ENCODE results near the gene RASSF1.

Gene RASSF1

DNA sequence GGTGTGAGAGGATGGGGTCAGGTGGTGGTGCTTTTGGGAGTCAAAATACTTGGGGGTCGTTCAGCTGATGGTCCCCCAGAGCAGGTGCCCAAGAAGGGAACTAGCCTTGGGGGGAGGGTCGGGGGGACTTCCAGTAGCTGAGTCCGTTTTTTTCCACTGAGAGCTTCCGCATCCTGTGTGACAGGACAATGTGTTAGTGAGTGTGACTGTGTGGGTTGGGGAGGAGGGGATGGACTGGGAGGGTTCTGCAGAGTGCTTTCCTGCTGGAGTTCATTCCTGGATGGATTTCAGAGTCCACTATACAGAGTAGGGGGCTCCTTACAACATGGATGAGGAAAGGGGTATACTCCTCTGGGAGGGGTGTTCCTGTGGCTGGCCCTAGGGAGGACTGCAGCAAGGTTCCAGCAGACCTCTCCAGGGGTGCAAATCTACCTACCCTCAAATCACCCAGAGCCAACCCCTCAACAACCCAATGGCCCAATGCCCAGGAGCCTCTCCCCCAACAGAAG lies 17.5 kb downstream of the RASSF1 start:
- Histone ChIP-seq H2AFZ (ENCODE audit: low read length, unreplicated experiment) (no peak overlapping the region), H3K4me1 (ENCODE audit: control insufficient read depth, insufficient read depth, low read length, unreplicated experiment) (peaks cover 35% of the 10 kb centered on the region), H3K4me3 (ENCODE audit: low read depth, low read length) (no peak overlapping the region), H3K27ac (ENCODE audit: low read depth, low read length) (no peak overlapping the region), H3K27me3 (ENCODE audit: insufficient read depth, low read length) (no peaks in the 10 kb centered on the region), H3K79me2 (ENCODE audit: control insufficient read depth, insufficient read depth, low read length, unreplicated experiment) (peaks cover 33% of the 10 kb centered on the region), H3K36me3 (ENCODE audit: insufficient read depth, low read length) (peaks cover 7% of the 10 kb centered on the region; the same call in 1 of the 2 replicates)

DNA sequence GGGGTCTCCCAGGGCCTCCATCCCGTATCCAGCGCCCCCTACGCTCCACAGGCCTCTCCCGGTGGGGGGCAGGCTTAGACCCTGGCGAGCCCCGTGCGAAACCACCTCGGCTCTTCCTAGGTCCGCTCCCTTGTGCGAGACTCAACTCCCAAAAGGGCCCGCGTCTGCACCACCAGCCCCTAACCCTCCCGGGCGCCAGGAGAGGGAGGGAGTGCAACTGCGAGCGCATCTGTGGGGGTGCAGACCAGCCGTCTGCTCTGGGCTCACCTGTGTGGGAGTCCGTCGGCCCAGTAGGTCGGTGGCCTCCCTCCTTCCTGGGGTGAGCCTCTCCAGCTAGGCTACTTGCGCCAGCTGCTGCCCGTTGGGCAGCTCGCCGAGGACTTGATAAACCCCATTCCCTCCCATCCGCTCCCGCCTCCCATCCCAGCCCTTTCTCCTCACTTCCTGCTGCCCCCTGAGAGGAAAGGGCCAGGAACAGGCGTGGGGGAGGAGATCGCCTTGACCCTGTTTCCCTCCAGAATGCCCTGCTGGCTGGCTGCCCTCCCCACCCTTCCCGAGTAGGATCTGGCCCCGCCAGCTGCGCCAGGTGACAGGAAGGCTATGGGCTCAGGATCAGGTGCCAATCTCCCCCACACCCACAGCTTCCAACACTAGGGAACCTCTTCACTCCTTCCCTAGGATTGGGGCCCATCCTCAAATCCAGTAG lies 18.1 kb downstream of the RASSF1 start, which contains the start of gene HYAL2:
Gene HYAL2 (minus strand): TSS at position 360 of the 706 bp plus-strand sequence. CDS start 2,256 bp downstream, outside the sequence.
- peak within 1 kb of the TSS; percentile 88 for H3K27ac ChIP-seq (ENCODE audit: low read depth, low read length)
- peaks cover 35% of the 10 kb centered on the region for H3K4me1 ChIP-seq (ENCODE audit: control insufficient read depth, insufficient read depth, low read length, unreplicated experiment)
- peak within 1 kb of the TSS; percentile 84 for H3K4me3 ChIP-seq (ENCODE audit: low read depth, low read length)
- H3K79me2 ChIP-seq (ENCODE audit: control insufficient read depth, insufficient read depth, low read length, unreplicated experiment), result peaks cover 29% of the 10 kb centered on the region
- H2AFZ ChIP-seq (ENCODE audit: low read length, unreplicated experiment), result peak within 1 kb of the TSS; percentile 65
- H3K27me3 ChIP-seq (ENCODE audit: insufficient read depth, low read length), result no peaks in the 10 kb centered on the region
- peaks cover 7% of the 10 kb centered on the region; the same call in 1 of the 2 replicates for H3K36me3 ChIP-seq (ENCODE audit: insufficient read depth, low read length)

GRCh38 chr3:50322115-50322385 lies 18.6 kb downstream of the RASSF1 start:
- Histone ChIP-seq H3K36me3 (ENCODE audit: insufficient read depth, low read length) (peaks cover 7% of the 10 kb centered on the region; the same call in 1 of the 2 replicates), H3K27ac (ENCODE audit: low read depth, low read length) (no peak overlapping the region), H3K27me3 (ENCODE audit: insufficient read depth, low read length) (no peaks in the 10 kb centered on the region), H3K4me1 (ENCODE audit: control insufficient read depth, insufficient read depth, low read length, unreplicated experiment) (peaks cover 35% of the 10 kb centered on the region), H3K4me3 (ENCODE audit: low read depth, low read length) (peak overlapping the region; percentile 84), H3K79me2 (ENCODE audit: control insufficient read depth, insufficient read depth, low read length, unreplicated experiment) (peaks cover 24% of the 10 kb centered on the region), H2AFZ (ENCODE audit: low read length, unreplicated experiment) (peak overlapping the region; percentile 65)

- peak overlapping the region; percentile 88 for H3K27ac ChIP-seq (ENCODE audit: low read depth, low read length)
- peak overlapping the region; percentile 84 for H3K4me3 ChIP-seq (ENCODE audit: low read depth, low read length)
- H2AFZ ChIP-seq (ENCODE audit: low read length, unreplicated experiment), result peak overlapping the region; percentile 89
- peaks cover 22% of the 10 kb centered on the region for H3K79me2 ChIP-seq (ENCODE audit: control insufficient read depth, insufficient read depth, low read length, unreplicated experiment)
- H3K4me1 ChIP-seq (ENCODE audit: control insufficient read depth, insufficient read depth, low read length, unreplicated experiment), result peaks cover 39% of the 10 kb centered on the region
- peaks cover 7% of the 10 kb centered on the region; the same call in 1 of the 2 replicates for H3K36me3 ChIP-seq (ENCODE audit: insufficient read depth, low read length)
- no peaks in the 10 kb centered on the region for H3K27me3 ChIP-seq (ENCODE audit: insufficient read depth, low read length)
These were observed 19.1 kb downstream of the RASSF1 start for GRCh38 chr3:50321336-50322114.

DNA sequence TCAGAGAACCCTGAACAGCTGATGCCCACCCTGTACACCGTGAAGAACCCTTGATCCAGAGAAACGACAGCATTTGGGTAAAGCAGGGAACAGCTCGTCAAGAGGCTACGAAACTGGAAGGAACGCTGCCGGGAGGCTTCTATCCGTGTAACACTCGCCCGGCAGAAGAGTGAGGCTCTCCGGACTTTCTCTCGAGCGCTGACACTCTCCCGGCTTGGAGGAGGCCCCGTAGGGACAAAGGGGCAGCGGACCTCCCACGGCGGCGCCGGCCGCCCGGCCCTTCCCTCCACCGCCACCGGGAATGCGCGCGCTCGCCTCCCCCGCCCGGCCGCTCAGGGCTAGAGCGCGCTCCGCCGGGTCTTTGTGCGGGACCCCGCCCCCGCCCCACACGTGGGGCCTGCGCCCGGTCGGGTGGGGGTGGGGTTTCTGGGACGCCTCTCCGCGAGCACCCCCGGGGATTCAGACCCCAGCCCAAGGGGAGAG lies 19.7 kb downstream of the RASSF1 start:
- peaks cover 7% of the 10 kb centered on the region; the same call in 1 of the 2 replicates for H3K36me3 ChIP-seq (ENCODE audit: insufficient read depth, low read length)
- H3K4me1 ChIP-seq (ENCODE audit: control insufficient read depth, insufficient read depth, low read length, unreplicated experiment), result peaks cover 42% of the 10 kb centered on the region
- H2AFZ ChIP-seq (ENCODE audit: low read length, unreplicated experiment), result peak overlapping the region; percentile 89

DNA sequence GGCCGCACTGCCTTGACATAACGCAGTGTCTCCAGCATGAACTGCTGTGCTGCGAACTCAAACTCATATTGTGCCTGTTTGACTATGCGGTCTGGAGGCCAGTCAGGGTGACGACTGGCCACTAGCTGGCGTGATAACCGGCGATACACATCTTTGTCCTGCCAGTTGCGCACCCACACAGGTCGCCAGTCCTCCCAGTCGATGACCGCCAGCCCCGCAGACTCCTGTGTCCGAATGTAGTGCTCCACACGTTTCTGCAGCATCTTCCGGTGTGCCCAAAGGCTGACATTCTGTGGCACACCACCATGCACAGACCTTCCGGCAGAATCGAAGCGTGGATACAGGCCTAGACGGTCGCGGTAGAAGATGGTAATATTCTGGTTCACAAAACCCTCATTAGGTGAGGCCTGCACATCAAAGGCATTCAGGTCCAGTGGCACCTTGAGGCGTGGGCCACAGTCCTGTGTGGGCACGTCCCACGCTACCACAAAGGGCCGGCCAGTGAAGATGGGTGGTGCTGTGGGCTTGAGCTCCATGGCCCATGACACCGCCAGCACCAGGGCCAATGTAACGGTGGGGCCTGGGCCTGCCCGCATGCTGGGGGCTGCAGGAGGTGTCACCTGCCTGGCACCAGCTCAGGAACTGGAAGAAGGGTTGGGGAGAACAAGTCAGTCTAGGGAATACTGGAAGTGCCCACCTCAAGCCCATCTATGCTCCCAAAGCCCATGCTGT lies 20.6 kb downstream of the RASSF1 start:
- H3K4me3 ChIP-seq (ENCODE audit: low read depth, low read length), result peak overlapping the region; percentile 84
- H3K79me2 ChIP-seq (ENCODE audit: control insufficient read depth, insufficient read depth, low read length, unreplicated experiment), result peaks cover 22% of the 10 kb centered on the region
- peaks cover 42% of the 10 kb centered on the region for H3K4me1 ChIP-seq (ENCODE audit: control insufficient read depth, insufficient read depth, low read length, unreplicated experiment)
- peaks cover 9% of the 10 kb centered on the region; the same call in 1 of the 2 replicates for H3K36me3 ChIP-seq (ENCODE audit: insufficient read depth, low read length)
- H3K27ac ChIP-seq (ENCODE audit: low read depth, low read length), result no peak overlapping the region
- no peaks in the 10 kb centered on the region for H3K27me3 ChIP-seq (ENCODE audit: insufficient read depth, low read length)
- H2AFZ ChIP-seq (ENCODE audit: low read length, unreplicated experiment), result no peak overlapping the region

More for the DNA sequence above, 19.7 kb downstream of the RASSF1 start:
- Histone ChIP-seq H3K4me3 (ENCODE audit: low read depth, low read length) (peak overlapping the region; percentile 84), H3K27ac (ENCODE audit: low read depth, low read length) (peak overlapping the region; percentile 88), H3K79me2 (ENCODE audit: control insufficient read depth, insufficient read depth, low read length, unreplicated experiment) (peaks cover 22% of the 10 kb centered on the region), H3K27me3 (ENCODE audit: insufficient read depth, low read length) (no peaks in the 10 kb centered on the region)

- Histone ChIP-seq H2AFZ (ENCODE audit: low read length, unreplicated experiment) (no peak overlapping the region), H3K79me2 (ENCODE audit: control insufficient read depth, insufficient read depth, low read length, unreplicated experiment) (peaks cover 22% of the 10 kb centered on the region), H3K4me1 (ENCODE audit: control insufficient read depth, insufficient read depth, low read length, unreplicated experiment) (peaks cover 40% of the 10 kb centered on the region), H3K27me3 (ENCODE audit: insufficient read depth, low read length) (no peaks in the 10 kb centered on the region), H3K27ac (ENCODE audit: low read depth, low read length) (no peak overlapping the region), H3K36me3 (ENCODE audit: insufficient read depth, low read length) (peaks cover 10% of the 10 kb centered on the region; the same call in 1 of the 2 replicates), H3K4me3 (ENCODE audit: low read depth, low read length) (peak overlapping the region; percentile 84; the same call in 1 of the 2 replicates)
These were observed 21.3 kb downstream of the RASSF1 start for GRCh38 chr3:50319181-50319893.

DNA sequence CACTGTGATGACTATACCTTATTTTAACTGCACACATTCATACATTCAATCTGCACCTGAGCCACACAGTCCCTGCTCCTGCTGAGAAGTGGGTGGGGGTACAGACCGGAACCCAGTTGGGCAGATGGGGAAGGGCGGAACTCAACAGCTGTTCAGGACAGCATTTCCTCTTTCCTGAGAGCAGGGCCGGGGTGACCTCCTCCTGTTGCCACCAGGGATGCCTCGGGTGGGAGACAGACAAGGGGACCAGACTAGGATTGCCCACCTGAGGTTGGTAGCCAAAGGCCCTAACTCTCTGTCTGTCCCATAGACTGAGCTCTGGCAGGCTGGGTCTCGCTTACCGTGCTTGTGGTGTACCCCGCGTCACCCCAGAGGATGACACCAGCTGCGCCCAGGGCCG lies 22.0 kb downstream of the RASSF1 start:
- no peak overlapping the region for H2AFZ ChIP-seq (ENCODE audit: low read length, unreplicated experiment)
- no peak overlapping the region for H3K4me3 ChIP-seq (ENCODE audit: low read depth, low read length)
- no peaks in the 10 kb centered on the region for H3K27me3 ChIP-seq (ENCODE audit: insufficient read depth, low read length)
- peaks cover 33% of the 10 kb centered on the region for H3K4me1 ChIP-seq (ENCODE audit: control insufficient read depth, insufficient read depth, low read length, unreplicated experiment)
- H3K36me3 ChIP-seq (ENCODE audit: insufficient read depth, low read length), result peaks cover 10% of the 10 kb centered on the region; the same call in 1 of the 2 replicates
- H3K79me2 ChIP-seq (ENCODE audit: control insufficient read depth, insufficient read depth, low read length, unreplicated experiment), result peaks cover 22% of the 10 kb centered on the region
- no peak overlapping the region for H3K27ac ChIP-seq (ENCODE audit: low read depth, low read length)

DNA sequence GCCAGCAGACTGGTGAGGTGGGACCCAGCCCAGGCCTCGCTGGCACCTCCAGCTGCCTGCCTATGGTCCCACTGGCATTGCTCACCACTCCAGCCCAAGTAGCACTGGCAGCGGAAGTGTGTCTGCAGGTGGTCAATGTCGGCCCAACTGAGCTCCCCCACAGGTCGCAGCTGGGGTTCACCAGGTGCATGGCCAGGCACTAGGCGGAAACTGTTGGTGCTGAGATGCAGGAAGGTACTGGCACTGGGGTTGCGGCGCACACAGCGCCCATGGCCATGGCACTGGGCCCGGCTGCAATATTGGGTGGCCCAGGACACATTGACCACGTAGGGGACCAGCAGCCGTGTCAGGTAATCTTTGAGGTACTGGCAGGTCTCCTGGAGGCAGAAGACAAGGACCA lies 22.5 kb downstream of the RASSF1 start:
- Histone ChIP-seq H3K36me3 (ENCODE audit: insufficient read depth, low read length) (peaks cover 10% of the 10 kb centered on the region; the same call in 1 of the 2 replicates), H3K79me2 (ENCODE audit: control insufficient read depth, insufficient read depth, low read length, unreplicated experiment) (peaks cover 22% of the 10 kb centered on the region), H3K27me3 (ENCODE audit: insufficient read depth, low read length) (no peaks in the 10 kb centered on the region), H3K4me1 (ENCODE audit: control insufficient read depth, insufficient read depth, low read length, unreplicated experiment) (peaks cover 29% of the 10 kb centered on the region), H3K27ac (ENCODE audit: low read depth, low read length) (no peak overlapping the region), H2AFZ (ENCODE audit: low read length, unreplicated experiment) (no peak overlapping the region), H3K4me3 (ENCODE audit: low read depth, low read length) (no peak overlapping the region)

All from ACC112 (cell line).